ENCODE data around the gene TDP1. TPM values are rescaled to one million over a fixed set of nuclear protein-coding genes. Genes with fewer than 3 reads are reported as not detected.
A peak's percentile ranks its signal among the peaks of the same experiment; 100 is the strongest.

TDP1 gene
- total and polyA plus RNA-seq, 5 donors = 1.3 to 5.4 (median 3.8) TPM

DNA sequence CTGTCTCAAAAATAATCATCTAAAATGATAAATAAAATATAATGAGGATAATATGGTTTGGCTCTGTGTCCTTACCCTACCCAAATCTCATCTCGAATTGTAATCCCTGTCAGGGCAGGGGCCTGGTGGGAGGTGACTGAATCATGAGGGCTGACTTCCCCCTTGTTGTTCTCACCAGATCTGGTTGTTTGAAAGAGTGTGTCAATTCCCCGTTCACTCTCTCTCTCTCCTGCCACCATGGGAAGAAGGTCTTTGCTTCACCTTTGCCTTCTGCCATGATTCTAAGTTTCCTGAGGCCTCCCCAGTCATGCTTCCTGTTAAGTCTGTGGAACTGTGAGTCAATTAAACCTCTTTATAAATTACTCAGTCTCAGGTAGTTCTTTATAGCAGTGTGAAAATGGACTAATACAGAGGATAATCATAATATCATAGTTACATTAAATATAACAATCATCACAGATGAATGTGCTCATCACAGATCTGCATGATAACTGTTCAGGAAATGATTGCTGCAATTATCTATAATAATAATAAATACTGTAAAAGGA lies 13.8 kb upstream of the TDP1 start:
- Histone ChIP-seq H3K4me3 (ENCODE audit: low read length) (no peak overlapping the region), H3K27me3 (ENCODE audit: control insufficient read depth, insufficient read depth) (no peaks in the 10 kb centered on the region), H3K4me1 (ENCODE audit: control insufficient read depth, insufficient read depth, low read length) (no peaks in the 10 kb centered on the region), H3K27ac (ENCODE audit: low read length) (no peak overlapping the region), H3K9me3 (ENCODE audit: control insufficient read depth, low read length) (no peaks in the 10 kb centered on the region)
- intact Hi-C loops (cut with DNase I) = no loop called here
- no peak for ATAC-seq
- 86% methylated on average over 2 of the region's 2 CpGs for WGBS
- no peak for DNase-seq

DNA sequence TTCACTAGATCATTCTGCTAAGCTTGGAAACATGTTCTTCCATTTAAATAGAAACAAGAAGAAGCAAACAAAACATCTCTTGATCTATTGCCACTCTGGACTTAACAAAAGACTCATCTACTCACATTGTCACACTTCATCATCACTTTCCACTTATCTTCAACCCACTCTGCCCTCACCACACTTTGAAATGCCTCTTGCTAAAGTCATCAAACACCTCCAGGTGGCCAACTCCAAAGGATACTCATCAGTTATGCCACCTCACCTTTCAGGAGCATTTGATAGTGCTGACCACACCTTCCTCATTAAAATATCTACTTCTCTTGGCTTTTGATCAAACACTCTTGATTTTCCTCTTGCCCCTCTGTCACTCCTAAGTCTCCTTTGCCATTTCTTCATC lies 8.4 kb upstream of the TDP1 start:
- intact Hi-C loops (cut with DNase I) = no loop called here
- Histone ChIP-seq H3K9me3 (ENCODE audit: control insufficient read depth, low read length) (no peaks in the 10 kb centered on the region), H3K27ac (ENCODE audit: low read length) (no peak overlapping the region), H3K4me1 (ENCODE audit: control insufficient read depth, insufficient read depth, low read length) (no peaks in the 10 kb centered on the region), H3K4me3 (ENCODE audit: low read length) (no peak overlapping the region), H3K27me3 (ENCODE audit: control insufficient read depth, insufficient read depth) (no peaks in the 10 kb centered on the region)
- no peak for DNase-seq
- ATAC-seq = no peak

DNA sequence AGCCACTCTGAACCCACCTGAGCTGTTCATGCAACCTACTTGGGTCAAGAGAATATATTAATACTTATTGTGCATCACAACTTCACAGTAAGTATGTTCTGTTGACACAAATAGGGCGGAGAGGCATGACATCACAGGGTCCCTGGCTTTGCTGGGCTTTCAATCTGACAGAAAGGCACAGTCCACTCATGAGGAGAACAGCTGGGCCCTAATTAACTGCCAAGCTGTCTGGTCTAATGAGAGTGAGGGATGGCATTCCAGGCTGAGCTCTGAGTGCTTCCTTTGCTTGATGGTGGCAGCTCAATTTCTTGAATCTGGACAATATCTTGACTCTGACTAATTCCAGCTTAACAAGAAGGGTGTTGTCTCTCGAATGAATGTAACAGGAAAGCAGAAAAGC lies 3.2 kb upstream of the TDP1 start:
- no peaks in the 10 kb centered on the region for H3K9me3 ChIP-seq (ENCODE audit: control insufficient read depth, low read length)
- 80% methylated on average over 2 of the region's 2 CpGs for WGBS
- H3K4me3 ChIP-seq (ENCODE audit: low read length) = no peak overlapping the region
- H3K27me3 ChIP-seq (ENCODE audit: control insufficient read depth, insufficient read depth) = no peaks in the 10 kb centered on the region
- DNase-seq (no peak), ATAC-seq (no peak)
- H3K27ac ChIP-seq (ENCODE audit: low read length) = no peak overlapping the region
- intact Hi-C loops (cut with DNase I) = no loop called here
- peaks cover 6% of the 10 kb centered on the region for H3K4me1 ChIP-seq (ENCODE audit: control insufficient read depth, insufficient read depth, low read length)

DNA sequence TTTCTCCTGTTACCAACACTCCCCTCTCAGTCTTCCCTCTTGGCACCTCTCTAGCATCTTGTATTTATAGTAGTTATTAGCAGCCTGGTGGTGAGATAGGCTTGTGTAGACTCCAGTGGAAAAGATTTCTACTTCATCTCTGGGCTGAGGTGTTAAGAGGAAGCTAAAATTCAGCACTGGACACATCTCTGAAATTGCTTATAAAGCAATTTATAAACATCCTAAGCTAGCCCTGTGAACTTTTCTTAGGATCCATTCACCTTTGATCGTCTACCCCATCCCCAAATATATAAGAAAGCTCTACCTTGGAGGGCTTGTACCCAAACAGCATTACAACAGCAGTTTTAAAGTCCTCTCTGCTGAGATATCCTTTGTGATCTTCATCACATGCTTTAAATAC lies 2.1 kb upstream of the TDP1 start:
- ATAC-seq = no peak
- intact Hi-C loops (cut with DNase I) = no loop called here
- no peak for DNase-seq
- H3K4me3 ChIP-seq (ENCODE audit: low read length) = no peak overlapping the region
- H3K27ac ChIP-seq (ENCODE audit: low read length) = no peak overlapping the region
- H3K4me1 ChIP-seq (ENCODE audit: control insufficient read depth, insufficient read depth, low read length) = peaks cover 6% of the 10 kb centered on the region
- no peaks in the 10 kb centered on the region for H3K27me3 ChIP-seq (ENCODE audit: control insufficient read depth, insufficient read depth)
- no peaks in the 10 kb centered on the region for H3K9me3 ChIP-seq (ENCODE audit: control insufficient read depth, low read length)
- WGBS = 56% methylated on average over 1 of the region's 1 CpG

DNA sequence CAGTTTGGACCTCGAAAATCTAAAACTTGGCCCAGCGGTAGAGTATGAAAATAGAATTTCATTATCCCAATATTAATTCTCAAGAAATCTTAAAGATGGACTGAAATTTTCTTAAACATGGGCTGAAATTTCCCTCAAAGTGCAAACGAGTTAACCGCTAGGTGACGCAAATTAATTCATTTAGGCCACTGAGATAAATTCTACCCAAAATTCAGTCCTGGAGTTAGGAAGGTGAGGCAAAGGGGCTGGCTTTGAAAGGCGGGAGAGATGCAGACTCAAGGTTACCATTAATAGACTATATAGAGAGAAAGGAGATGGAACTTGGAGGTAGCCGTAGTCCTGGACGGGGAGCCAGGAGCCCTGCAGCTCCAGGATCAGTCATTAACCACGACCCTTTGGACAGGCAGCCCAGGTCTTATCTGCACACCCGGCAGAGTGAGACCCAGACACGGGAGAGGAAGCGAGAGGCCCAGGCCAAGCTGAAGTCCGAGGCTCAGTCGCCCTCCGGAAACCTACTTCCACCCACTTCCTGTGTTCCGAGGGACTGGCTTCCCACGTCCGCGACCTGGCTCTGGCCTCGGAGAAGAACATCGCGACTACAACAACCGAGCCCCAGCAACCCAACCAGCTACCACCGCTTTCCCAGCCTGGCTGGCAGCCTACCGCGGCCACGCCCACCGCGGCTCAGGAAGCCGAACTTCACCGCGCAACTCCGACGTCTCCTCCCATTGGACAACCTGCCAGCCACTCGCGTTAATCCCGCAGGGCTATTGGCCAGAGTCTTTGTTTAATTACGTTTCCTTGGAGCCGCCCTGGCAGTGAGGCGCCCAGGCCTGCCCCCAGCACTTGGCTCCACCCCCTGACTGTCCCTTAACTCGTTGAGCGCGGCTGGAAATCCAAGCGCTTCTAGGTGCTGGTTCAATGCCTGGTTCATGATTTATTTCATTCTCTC lies 1.4 kb upstream of the TDP1 start, which contains the start of gene EFCAB11:
Gene EFCAB11, minus strand, starts transcription at position 661 of the 952 bp plus-strand sequence. Its CDS starts 70 bp downstream, at position 591.
- Histone ChIP-seq H3K4me1 (ENCODE audit: control insufficient read depth, insufficient read depth, low read length) (peaks cover 6% of the 10 kb centered on the region), H3K9me3 (ENCODE audit: control insufficient read depth, low read length) (no peaks in the 10 kb centered on the region), H3K27ac (ENCODE audit: low read length) (peak within 1 kb of the TSS; percentile 70), H3K4me3 (ENCODE audit: low read length) (peak within 1 kb of the TSS; percentile 76), H3K27me3 (ENCODE audit: control insufficient read depth, insufficient read depth) (no peaks in the 10 kb centered on the region)
- intact Hi-C loops (cut with DNase I) = no loop called here
- DNase-seq (peak; percentile 97 to 99 (median 98)), ATAC-seq (peak; percentile 97)
- 3% methylated on average over 44 of the region's 44 CpGs for WGBS

DNA sequence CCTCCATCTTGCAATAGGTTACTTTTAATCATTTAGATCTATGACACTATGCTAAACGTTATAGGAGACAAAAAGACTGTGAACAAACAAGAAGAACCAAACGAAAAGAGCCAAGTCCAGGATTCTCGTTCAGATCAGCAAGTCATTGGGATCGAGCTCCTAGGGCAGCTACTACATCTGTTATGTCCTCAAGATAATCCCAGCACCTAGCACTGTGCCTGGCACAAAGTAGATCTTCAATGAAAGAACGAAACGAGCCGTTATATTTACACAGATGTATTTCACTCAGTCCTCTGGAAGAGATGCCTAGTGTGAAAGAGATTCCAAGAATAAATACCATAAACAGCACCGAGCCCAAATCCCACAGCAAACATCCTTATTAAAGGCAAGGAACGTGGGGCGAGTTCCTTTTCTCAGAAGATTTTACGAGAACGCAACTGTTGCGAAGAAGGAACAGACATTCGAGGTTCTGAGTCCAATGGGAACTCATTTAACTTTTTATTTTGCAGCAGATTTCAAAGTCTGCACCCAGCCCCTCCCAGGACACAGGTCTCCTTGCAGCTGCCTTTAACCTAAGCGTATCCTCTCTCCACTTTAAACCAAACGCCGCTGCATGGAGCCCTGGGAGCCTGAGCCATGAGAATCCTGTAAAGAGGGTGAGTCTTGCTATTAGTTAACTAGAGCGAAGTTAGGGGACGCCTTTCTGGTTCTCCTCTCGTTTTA lies 544 bp upstream of the TDP1 start:
- 1% methylated on average over 20 of the region's 20 CpGs for WGBS
- no peaks in the 10 kb centered on the region for H3K9me3 ChIP-seq (ENCODE audit: control insufficient read depth, low read length)
- intact Hi-C loops (cut with DNase I) = no loop called here

DNA sequence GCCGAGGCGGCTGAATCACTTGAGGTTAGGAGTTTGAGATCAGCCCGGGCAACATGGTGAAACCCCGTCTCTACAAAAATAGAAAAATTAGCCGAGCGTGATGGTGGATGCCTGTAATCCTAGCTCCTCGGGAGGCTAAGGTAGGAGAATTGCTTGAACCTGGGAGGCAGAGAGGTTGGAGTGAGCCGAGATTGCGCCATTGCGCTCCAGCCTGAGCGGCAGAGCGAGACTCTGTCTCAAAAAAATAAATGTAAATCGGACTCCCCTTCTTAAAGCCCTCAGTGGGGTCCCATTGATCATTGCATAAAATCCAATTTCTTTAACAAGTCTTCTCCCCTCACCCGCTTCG lies 908 bp downstream of the TDP1 start:
- H3K9me3 ChIP-seq (ENCODE audit: control insufficient read depth, low read length) = no peaks in the 10 kb centered on the region
- H3K4me3 ChIP-seq (ENCODE audit: low read length) = peak overlapping the region; percentile 70
- no peaks in the 10 kb centered on the region for H3K27me3 ChIP-seq (ENCODE audit: control insufficient read depth, insufficient read depth)
- H3K27ac ChIP-seq (ENCODE audit: low read length) = peak overlapping the region; percentile 1
- DNase-seq (no peak), ATAC-seq (no peak)
- 38% methylated on average over 15 of the region's 15 CpGs for WGBS
- intact Hi-C loops (cut with DNase I) = no loop called here
- H3K4me1 ChIP-seq (ENCODE audit: control insufficient read depth, insufficient read depth, low read length) = peaks cover 6% of the 10 kb centered on the region

More for the DNA sequence above, 544 bp upstream of the TDP1 start:
- peak; percentile 47 to 51 for ATAC-seq
- H3K27me3 ChIP-seq (ENCODE audit: control insufficient read depth, insufficient read depth) = no peaks in the 10 kb centered on the region
- peak in 1 of 3 donors; percentile 35 for DNase-seq
- peak overlapping the region; percentile 58 for H3K27ac ChIP-seq (ENCODE audit: low read length)
- H3K4me3 ChIP-seq (ENCODE audit: low read length) = peak overlapping the region; percentile 70
- peaks cover 6% of the 10 kb centered on the region for H3K4me1 ChIP-seq (ENCODE audit: control insufficient read depth, insufficient read depth, low read length)

DNA sequence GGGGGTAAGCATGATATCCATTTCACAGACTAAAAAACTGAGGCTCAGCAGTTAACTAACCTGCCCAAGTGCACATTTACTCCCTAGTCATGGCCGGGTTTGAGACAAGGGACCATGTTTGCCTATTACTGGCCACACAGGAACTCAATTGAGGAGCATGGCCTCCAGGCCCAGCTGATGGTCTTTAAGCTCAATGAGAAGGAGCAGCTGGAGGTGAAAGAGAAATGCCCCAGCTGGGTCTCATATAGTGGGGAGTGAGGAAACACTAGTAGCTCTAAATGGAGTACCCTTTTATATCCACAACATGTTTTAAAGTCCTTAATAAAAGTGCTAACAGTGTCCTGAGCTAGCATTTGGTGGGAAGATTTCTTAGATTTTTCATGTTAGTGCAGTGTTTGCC lies 1.6 kb downstream of the TDP1 start:
- peaks cover 6% of the 10 kb centered on the region for H3K4me1 ChIP-seq (ENCODE audit: control insufficient read depth, insufficient read depth, low read length)
- ATAC-seq (no peak), DNase-seq (no peak)
- H3K9me3 ChIP-seq (ENCODE audit: control insufficient read depth, low read length) = no peaks in the 10 kb centered on the region
- 86% methylated on average over 1 of the region's 1 CpG for WGBS
- no peaks in the 10 kb centered on the region for H3K27me3 ChIP-seq (ENCODE audit: control insufficient read depth, insufficient read depth)
- intact Hi-C loops (cut with DNase I) = no loop called here
- H3K27ac ChIP-seq (ENCODE audit: low read length) = no peak overlapping the region
- H3K4me3 ChIP-seq (ENCODE audit: low read length) = no peak overlapping the region

DNA sequence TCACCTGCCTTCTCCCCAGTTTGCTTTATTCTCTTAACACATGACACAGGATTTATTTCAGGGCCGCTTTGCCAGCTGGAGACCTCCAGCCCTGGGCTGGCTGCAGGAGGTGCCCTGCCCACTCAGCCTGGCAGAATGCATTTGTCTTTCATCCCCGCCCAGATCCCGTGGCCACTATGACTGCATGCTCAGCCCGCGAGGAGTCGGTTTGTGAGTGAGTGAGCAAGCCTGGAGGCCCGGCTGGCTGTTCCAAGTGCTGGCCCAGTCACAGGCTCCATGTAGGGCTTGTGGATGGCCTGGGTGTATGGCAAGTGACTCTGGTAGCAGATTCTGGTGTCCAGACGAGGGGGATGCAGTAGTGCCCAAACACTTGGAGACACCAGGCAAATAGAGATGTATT lies 2.1 kb downstream of the TDP1 start:
- no peak for ATAC-seq
- H3K27me3 ChIP-seq (ENCODE audit: control insufficient read depth, insufficient read depth) = no peaks in the 10 kb centered on the region
- no peak overlapping the region for H3K4me3 ChIP-seq (ENCODE audit: low read length)
- no peak for DNase-seq
- H3K9me3 ChIP-seq (ENCODE audit: control insufficient read depth, low read length) = no peaks in the 10 kb centered on the region
- no peak overlapping the region for H3K27ac ChIP-seq (ENCODE audit: low read length)
- WGBS = 96% methylated on average over 8 of the region's 8 CpGs
- H3K4me1 ChIP-seq (ENCODE audit: control insufficient read depth, insufficient read depth, low read length) = peaks cover 6% of the 10 kb centered on the region
- intact Hi-C loops (cut with DNase I) = no loop called here

DNA sequence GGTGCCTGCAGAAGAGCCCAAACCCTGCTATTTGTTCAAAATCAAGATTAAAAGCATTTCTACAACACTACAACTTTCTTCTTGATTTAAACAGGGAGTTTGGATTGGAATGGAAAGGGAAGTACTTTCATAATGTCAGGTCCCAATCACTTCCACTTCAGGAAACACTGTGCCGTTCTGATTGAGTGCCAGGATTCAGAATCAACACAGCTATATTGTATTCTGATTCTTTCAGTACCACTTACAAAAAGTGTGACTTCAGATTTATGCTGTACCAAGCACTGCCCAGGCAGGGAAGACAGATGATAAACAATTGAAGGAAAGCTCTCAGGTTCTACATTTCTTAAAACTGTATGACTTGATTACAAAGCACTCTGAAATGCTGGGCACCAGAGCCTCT lies 3.2 kb downstream of the TDP1 start:
- Histone ChIP-seq H3K9me3 (ENCODE audit: control insufficient read depth, low read length) (no peaks in the 10 kb centered on the region), H3K27me3 (ENCODE audit: control insufficient read depth, insufficient read depth) (no peaks in the 10 kb centered on the region), H3K4me3 (ENCODE audit: low read length) (no peak overlapping the region), H3K27ac (ENCODE audit: low read length) (no peak overlapping the region), H3K4me1 (ENCODE audit: control insufficient read depth, insufficient read depth, low read length) (peaks cover 6% of the 10 kb centered on the region)
- WGBS = 59% methylated on average over 1 of the region's 1 CpG
- ATAC-seq = no peak
- intact Hi-C loops (cut with DNase I) = no loop called here
- no peak for DNase-seq

DNA sequence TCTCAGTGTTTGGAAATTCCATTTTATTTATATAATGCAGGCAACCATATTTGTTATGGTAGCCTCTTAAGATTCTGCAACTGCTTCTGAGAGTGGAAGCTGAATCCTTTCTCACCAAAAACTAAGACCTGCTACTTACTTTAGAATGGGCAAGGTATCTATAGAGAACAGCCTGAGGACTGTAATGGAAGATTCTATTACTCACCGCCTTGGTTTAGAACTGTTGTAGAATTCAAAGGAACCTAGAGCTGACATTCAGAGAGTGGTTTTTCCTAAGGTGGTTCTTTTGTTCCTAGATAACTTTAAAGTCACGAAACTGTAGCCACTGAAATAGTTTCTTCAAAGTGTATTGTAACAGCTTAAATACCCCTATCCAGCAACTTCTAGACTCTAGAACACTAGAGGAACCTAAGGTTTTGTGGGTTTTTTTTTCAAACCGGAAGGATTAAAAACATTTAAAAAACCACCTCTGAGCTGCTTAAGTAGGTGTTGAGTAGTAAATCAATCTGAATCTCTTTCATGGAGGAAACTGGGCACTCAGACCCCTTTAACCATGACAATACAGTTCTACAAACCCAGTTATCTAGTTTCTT lies 4.2 kb downstream of the TDP1 start:
- H3K27ac ChIP-seq (ENCODE audit: low read length) = no peak overlapping the region
- H3K27me3 ChIP-seq (ENCODE audit: control insufficient read depth, insufficient read depth) = no peaks in the 10 kb centered on the region
- DNase-seq (no peak), ATAC-seq (no peak)
- intact Hi-C loops (cut with DNase I) = no loop called here
- peaks cover 6% of the 10 kb centered on the region for H3K4me1 ChIP-seq (ENCODE audit: control insufficient read depth, insufficient read depth, low read length)
- 89% methylated on average over 3 of the region's 3 CpGs for WGBS
- no peak overlapping the region for H3K4me3 ChIP-seq (ENCODE audit: low read length)
- no peaks in the 10 kb centered on the region for H3K9me3 ChIP-seq (ENCODE audit: control insufficient read depth, low read length)

All from right cardiac atrium (tissue), 5 donors.